Vagina (tissue), 2 donors: ENCODE data around the gene RBBP8NL. TPM values are rescaled to one million over a fixed set of nuclear protein-coding genes. Genes with fewer than 3 reads are reported as not detected.

Source experiments
- DNase-seq, 2 donors: peaks; one replicate each; pipeline ENCODE4 v3.0.0-alpha.2; 2017; ENCODE audit errors: extremely low spot score in 2 of 2
- H3K27ac ChIP-seq: fragments of 200-600 bp; sonication (generic); one replicate; pipeline ENCODE4 v1.5.1; 2019
- H3K27me3 ChIP-seq: fragments of 200-600 bp; sonication (generic); one replicate; pipeline ENCODE4 v1.5.1; 2019
- H3K36me3 ChIP-seq, 2 donors: fragments of 200-600 bp; sonication (generic); one replicate each; pipeline ENCODE4 v1.5.1; 2017 to 2019
- H3K4me1 ChIP-seq: fragments of 200-600 bp; sonication (generic); one replicate; pipeline ENCODE4 v1.5.1; 2019
- H3K4me3 ChIP-seq, 2 donors: fragments of 200-600 bp; sonication (generic); 1 replicate in 1 of 2; 2 replicates in 1 of 2; pipeline ENCODE4 v1.5.1; 2016 to 2019
- H3K9me3 ChIP-seq: fragments of 200-600 bp; sonication (generic); one replicate; pipeline ENCODE4 v1.5.1; 2019
- POLR2A ChIP-seq, 2 donors: fragments of 450-650 bp; IDR thresholded peaks; one replicate each; pipeline ENCODE4 v1.6.1; 2017; ENCODE audit warnings: antibody characterized with exemption in 2 of 2, mild to moderate bottlenecking in 2 of 2, moderate library complexity in 2 of 2
- POLR2AphosphoS5 ChIP-seq, 2 donors: sonication (generic); formaldehyde crosslinking; IDR thresholded peaks; one replicate each; pipeline ENCODE4 v1.9.0; 2017; ENCODE audit warnings: antibody characterized with exemption in 2 of 2, mild to moderate bottlenecking in 2 of 2, low read depth in 1 of 2; ENCODE audit not compliant: insufficient read depth in 1 of 2
- intact Hi-C: fragments of 100-400 bp; cut with DNase I; formaldehyde crosslinking; loops from one replicate; pipeline ENCODE4 v1.15.1; 2023
- total RNA-seq: library from RNA; depleted of rRNA; stranded (reverse); fragments of >200 nt; gene quantifications from one replicate; pipeline ENCODE4 v1.2.3, GENCODE V29; 2016
- TF ChIP-seq, protein P1 (sequence below), 3 experiments: fragments of 450-650 bp in 2 of 3; fragments of 200-600 bp in 1 of 3; sonication (generic) in 1 of 3; IDR thresholded peaks; one replicate each; pipeline ENCODE4 v1.5.1; 2017 to 2019; ENCODE audit warnings: antibody characterized with exemption in 3 of 3, mild to moderate bottlenecking in 2 of 3, moderate library complexity in 2 of 3

The RBBP8NL gene
- total RNA-seq, 1 donor from 2014 or later, result 1.7 TPM

DNA sequence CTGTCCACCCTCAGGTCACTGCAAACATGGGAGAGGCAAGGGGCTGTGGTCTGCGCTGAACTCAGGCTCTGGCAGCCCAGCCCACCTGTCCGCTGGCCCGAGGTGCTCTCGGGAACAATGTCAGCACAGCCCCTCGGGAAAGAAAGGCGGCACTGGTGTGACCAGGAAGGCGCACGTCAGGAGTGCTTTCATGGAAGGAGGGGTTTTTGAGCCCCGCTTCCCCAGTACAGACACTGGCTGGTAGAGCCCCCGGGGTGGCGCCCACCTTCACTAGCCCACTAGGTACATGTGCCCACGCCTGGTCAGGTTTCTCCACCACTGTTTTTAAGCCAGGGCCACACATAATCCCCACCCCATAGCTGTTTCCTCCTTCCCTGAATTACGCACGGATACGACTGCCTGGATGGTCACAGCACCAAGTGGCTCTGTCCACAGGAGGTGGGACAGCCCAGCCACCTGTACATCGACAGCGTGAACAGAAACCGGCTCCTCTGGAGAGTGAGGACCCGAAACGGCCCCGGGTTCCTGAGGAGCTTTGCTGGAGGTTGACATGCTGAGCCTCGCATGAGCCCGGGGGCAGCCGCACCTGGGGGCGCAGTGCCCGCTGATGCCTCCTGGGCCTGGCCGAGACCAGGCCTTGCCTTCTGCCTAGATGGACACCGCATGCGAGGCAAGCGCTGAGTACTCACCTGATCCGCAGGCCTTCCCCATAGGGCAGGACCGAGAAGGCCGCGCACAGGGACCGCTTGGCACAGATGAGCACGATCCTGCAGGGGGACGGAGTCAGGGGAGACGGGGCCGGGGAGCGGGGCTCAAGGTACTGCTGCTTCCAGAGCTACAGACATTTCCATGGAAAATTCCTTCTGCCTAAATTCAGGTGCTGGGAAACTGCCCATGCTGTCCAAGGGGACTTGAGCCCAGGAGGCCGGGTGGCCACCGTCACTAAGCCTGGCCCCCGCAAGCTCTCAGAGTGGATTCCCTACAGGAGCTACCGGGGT, 32.8 kb downstream of the RBBP8NL start:
- H3K9me3 ChIP-seq, result no peaks in the 10 kb centered on the region
- no peak for DNase-seq
- no peak for TF ChIP-seq POLR2A (IDR thresholded peaks at IDR 0.05)
- TF ChIP-seq, protein P1, sequence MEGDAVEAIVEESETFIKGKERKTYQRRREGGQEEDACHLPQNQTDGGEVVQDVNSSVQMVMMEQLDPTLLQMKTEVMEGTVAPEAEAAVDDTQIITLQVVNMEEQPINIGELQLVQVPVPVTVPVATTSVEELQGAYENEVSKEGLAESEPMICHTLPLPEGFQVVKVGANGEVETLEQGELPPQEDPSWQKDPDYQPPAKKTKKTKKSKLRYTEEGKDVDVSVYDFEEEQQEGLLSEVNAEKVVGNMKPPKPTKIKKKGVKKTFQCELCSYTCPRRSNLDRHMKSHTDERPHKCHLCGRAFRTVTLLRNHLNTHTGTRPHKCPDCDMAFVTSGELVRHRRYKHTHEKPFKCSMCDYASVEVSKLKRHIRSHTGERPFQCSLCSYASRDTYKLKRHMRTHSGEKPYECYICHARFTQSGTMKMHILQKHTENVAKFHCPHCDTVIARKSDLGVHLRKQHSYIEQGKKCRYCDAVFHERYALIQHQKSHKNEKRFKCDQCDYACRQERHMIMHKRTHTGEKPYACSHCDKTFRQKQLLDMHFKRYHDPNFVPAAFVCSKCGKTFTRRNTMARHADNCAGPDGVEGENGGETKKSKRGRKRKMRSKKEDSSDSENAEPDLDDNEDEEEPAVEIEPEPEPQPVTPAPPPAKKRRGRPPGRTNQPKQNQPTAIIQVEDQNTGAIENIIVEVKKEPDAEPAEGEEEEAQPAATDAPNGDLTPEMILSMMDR (IDR thresholded peaks at IDR 0.05), result no peak
- TF ChIP-seq POLR2AphosphoS5 (IDR thresholded peaks at IDR 0.05; ENCODE audit: insufficient read depth in 1 of 2, low read depth in 1 of 2), result no peak
- no peaks in the 10 kb centered on the region for H3K4me1 ChIP-seq
- peaks cover 3 to 18% of the 10 kb centered on the region in 2 donors for H3K36me3 ChIP-seq
- no peak overlapping the region for H3K27ac ChIP-seq
- H3K4me3 ChIP-seq, result no peak overlapping the region
- intact Hi-C loops, result no loop called here
- no peaks in the 10 kb centered on the region for H3K27me3 ChIP-seq

DNA sequence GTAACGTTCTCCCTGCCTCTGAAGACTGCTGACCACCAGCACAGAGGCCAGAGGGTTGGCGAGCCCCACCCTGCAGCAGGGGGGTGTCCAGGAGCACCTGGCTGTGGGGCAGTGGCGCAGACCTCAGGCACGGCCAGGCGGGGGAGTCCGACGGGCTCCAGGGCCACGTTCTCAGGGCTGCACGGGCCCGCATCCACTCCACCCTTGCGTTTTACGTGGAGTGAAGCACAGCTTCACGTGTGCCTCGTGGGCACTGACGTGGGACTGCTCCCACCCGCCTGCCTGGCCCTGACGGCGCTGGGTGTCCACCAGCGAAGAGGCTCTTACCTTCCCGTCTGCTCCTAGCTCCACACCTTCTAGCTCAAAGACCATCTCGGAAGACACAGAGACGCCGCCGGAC, 33.5 kb downstream of the RBBP8NL start:
- intact Hi-C loops, result no loop called here
- DNase-seq, result no peak
- Histone ChIP-seq H3K4me1 (peaks cover 1% of the 10 kb centered on the region), H3K27ac (no peak overlapping the region), H3K9me3 (no peaks in the 10 kb centered on the region), H3K4me3 (no peak overlapping the region), H3K27me3 (no peaks in the 10 kb centered on the region), H3K36me3 (peaks cover 3 to 22% of the 10 kb centered on the region in 2 donors)
- TF ChIP-seq POLR2AphosphoS5 (IDR thresholded peaks at IDR 0.05; ENCODE audit: insufficient read depth in 1 of 2, low read depth in 1 of 2), result no peak
- no peak for TF ChIP-seq POLR2A (IDR thresholded peaks at IDR 0.05)
- TF ChIP-seq, protein P1 (IDR thresholded peaks at IDR 0.05), result no peak

DNA sequence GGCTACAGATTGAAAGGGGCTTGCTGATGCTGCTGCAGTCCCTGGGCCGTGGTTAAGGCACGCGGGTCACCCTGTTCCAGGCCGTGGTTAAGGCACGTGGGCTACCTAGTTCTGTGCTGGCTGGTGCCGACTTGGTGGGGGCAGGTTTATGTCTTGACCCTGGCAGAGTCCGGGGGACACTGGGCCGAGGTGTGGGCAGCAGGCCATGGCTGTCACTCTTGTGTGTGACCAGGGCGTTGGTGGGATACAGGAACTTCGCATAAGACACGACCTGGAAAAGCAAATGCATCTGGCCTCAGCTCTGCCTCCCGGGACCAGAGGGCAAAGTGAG, 34.0 kb downstream of the RBBP8NL start:
- H3K36me3 ChIP-seq, result peaks cover 3 to 27% of the 10 kb centered on the region in 2 donors
- TF ChIP-seq POLR2AphosphoS5 (IDR thresholded peaks at IDR 0.05; ENCODE audit: insufficient read depth in 1 of 2, low read depth in 1 of 2), result no peak
- TF ChIP-seq, protein P1 (IDR thresholded peaks at IDR 0.05), result no peak
- no peak for TF ChIP-seq POLR2A (IDR thresholded peaks at IDR 0.05)
- H3K4me1 ChIP-seq, result peaks cover 6% of the 10 kb centered on the region
- no peaks in the 10 kb centered on the region for H3K27me3 ChIP-seq
- no peak overlapping the region for H3K27ac ChIP-seq
- intact Hi-C loops, result no loop called here
- DNase-seq, result no peak
- H3K4me3 ChIP-seq, result no peak overlapping the region
- H3K9me3 ChIP-seq, result no peaks in the 10 kb centered on the region

DNA sequence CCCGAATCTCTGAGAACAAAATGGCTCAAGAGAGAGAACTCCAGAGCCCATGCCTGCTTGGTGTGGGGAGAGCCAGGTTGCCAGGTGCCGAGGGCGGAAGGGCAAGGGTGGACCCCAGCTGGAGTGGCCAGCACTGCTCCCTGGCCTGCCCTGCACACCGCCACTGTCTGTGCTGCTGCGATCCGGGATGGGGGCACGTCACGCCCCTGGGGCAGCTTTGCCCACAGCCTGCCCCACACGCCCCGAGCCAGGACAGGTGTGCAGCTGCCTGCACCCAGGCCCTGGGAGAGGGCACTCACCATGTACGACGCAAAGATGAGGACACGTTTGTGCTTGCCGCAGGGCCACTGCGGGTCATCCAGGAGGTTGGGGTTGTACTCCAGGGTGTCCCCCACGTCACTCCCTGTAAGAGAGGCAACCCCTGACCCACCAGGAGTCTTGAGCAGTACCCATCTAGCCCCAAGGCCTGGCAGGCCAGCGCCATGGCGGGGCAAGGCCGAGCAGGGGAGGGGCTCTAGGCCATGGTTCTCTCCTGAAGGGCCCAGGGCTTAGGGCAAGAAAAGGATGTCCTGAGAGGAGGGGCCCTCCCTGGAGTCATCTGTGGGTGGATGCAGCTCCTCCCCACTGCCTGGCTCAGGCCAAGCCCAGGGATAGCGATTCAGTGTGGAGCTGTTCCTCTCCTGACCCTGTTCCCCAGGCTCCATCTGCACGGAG, 34.6 kb downstream of the RBBP8NL start:
- H3K4me1 ChIP-seq, result peaks cover 12% of the 10 kb centered on the region
- no peaks in the 10 kb centered on the region for H3K9me3 ChIP-seq
- H3K27me3 ChIP-seq, result no peaks in the 10 kb centered on the region
- intact Hi-C loops, result no loop called here
- no peak overlapping the region for H3K27ac ChIP-seq
- TF ChIP-seq, protein P1 (IDR thresholded peaks at IDR 0.05), result no peak
- TF ChIP-seq POLR2AphosphoS5 (IDR thresholded peaks at IDR 0.05; ENCODE audit: insufficient read depth in 1 of 2, low read depth in 1 of 2) (no peak), POLR2A (IDR thresholded peaks at IDR 0.05) (no peak)
- peaks cover 3 to 30% of the 10 kb centered on the region in 2 donors for H3K36me3 ChIP-seq
- no peak overlapping the region for H3K4me3 ChIP-seq
- DNase-seq, result no peak
